Measurements from ENCODE around the gene RTN3. TPM values are rescaled to one million over a fixed set of nuclear protein-coding genes. Genes with fewer than 3 reads are reported as not detected.
"Not testable (repeated sequence)": the region's sequence is repeated elsewhere in the genome, so short reads cannot be mapped to it uniquely, and the experiment has no call there.

The RTN3 gene
- total RNA-seq, 2 experiments from 2014 or later, result 42.2 to 43.0 TPM

DNA sequence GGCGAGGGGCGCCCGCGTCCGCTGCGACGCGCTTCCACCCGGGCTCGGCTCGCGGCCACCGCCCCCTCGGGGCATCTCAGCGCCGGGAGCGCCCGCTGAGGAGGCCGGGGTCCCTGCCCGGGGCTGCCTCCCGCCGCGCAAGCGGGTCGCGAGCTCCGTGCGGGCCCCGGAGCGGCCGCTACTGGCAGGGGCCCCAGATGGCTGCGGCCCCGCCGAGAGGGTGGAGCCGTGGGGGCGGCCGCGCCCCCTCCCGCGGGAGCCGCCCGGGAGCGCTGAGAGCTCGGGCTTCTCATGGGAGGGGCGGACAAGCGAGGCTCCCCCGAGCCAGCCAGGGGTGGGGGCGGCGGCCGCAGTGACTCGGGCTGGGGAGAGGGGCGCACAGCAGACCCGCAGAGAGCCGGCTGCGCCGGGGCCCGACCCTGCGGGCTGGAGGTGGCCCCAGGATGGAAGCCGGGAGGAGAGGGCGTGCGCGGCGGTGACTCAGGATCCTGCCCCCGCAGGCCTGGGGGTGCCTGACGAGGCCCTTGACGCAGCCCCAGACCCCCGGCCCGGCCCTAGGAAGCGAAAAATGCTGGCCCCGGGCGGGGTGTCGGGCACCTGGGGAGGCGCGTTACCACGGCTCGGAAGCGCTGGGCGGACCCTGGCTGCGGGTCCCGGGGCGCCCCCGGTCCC is 87.9 kb downstream of the RTN3 start:
- Mint-ChIP-seq H3K4me3 (peak overlapping the region; percentile 35), H3K9me3 (ENCODE audit: low read depth) (no peaks in the 10 kb centered on the region), H3K27me3 (peaks cover 20% of the 10 kb centered on the region), H3K36me3 (ENCODE audit: low read depth) (no peaks in the 10 kb centered on the region), H3K4me1 (peaks cover 6% of the 10 kb centered on the region), H3K27ac (no peak overlapping the region)
- intact Hi-C loops (cut with DNase I, micrococcal nuclease), result loop anchor here (2.0 to 5.0 kb wide), 6 partner anchors 170 to 1783 kb away; partner anchors contain the start of genes CATSPERZ (in 1 of the 2), MACROD1 (in 1 of the 2) and NAA40 (in 1 of the 2)
- ChIA-PET POLR2A (no interaction called here), CTCF (interaction anchor here (0.6 to 1.0 kb wide), 4 partner anchors 10 to 323 kb away, joined by 3 to 4 read pairs (median 3); no protein-coding TSS in a partner anchor)
- ATAC-seq (peak; percentile 36), DNase-seq (peak; percentile 61)

- no peaks in the 10 kb centered on the region for H3K9me3 Mint-ChIP-seq (ENCODE audit: low read depth)
- intact Hi-C loops (cut with DNase I, micrococcal nuclease), result loop anchor here (2.0 to 5.0 kb wide), 7 partner anchors 42 to 1782 kb away; partner anchors contain the start of genes CATSPERZ (in 1 of the 2), MACROD1 (in 1 of the 2), NAA40 (in 1 of the 2) and SPINDOC (in 1 of the 2)
- ATAC-seq (no peak), DNase-seq (no peak)
- peaks cover 20% of the 10 kb centered on the region for H3K27me3 Mint-ChIP-seq
- H3K4me3 Mint-ChIP-seq, result peak overlapping the region; percentile 47
- CTCF ChIA-PET, result interaction anchor here (0.6 to 0.8 kb wide), 2 partner anchors 36 to 176 kb away, joined by 3 to 5 read pairs; no protein-coding TSS in a partner anchor
- POLR2A ChIA-PET, result no interaction called here
- no peaks in the 10 kb centered on the region for H3K36me3 Mint-ChIP-seq (ENCODE audit: low read depth)
- peaks cover 6% of the 10 kb centered on the region for H3K4me1 Mint-ChIP-seq
- H3K27ac Mint-ChIP-seq, result no peak overlapping the region
Observed at GRCh38 chr11:63769714-63770455, 88.6 kb downstream of the RTN3 start.

DNA sequence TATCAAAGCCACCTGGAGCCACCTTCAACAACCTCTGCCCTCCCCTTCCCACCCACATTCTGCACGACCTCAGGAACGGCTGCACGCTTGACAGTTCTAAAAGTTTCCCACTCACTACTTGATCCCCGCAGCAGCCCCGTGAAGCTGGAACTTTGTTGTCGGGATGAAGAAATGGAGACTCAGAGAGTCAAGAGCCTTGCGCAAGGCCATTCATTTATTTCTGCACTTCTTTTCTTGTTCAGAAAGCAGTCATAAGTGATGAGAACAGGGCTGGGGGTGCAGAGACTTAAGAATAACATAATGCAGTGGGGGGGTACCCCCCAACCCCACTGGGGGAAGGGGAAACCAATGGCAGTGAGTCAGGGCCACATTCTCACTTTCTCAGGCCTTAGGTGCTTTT is 89.5 kb downstream of the RTN3 start:
- ChIA-PET POLR2A (no interaction called here), CTCF (interaction anchor here (0.8 kb wide), 1 partner anchor 175 kb away, joined by 5 read pairs; no protein-coding TSS in a partner anchor)
- Mint-ChIP-seq H3K9me3 (ENCODE audit: low read depth) (no peaks in the 10 kb centered on the region), H3K27me3 (peaks cover 20% of the 10 kb centered on the region), H3K4me1 (peaks cover 6% of the 10 kb centered on the region), H3K27ac (no peak overlapping the region), H3K36me3 (ENCODE audit: low read depth) (no peaks in the 10 kb centered on the region), H3K4me3 (no peak overlapping the region)
- ATAC-seq (no peak), DNase-seq (no peak)
- intact Hi-C loops (cut with DNase I, micrococcal nuclease), result loop anchor here in 1 of 2 experiments (5.0 kb wide), 1 partner anchor 42 kb away; the partner anchor contains the start of gene SPINDOC

- intact Hi-C loops (cut with DNase I, micrococcal nuclease), result loop anchor here in 1 of 2 experiments (5.0 kb wide), 1 partner anchor 40 kb away; the partner anchor contains the start of gene SPINDOC
- H3K4me1 Mint-ChIP-seq; H3K9me3 Mint-ChIP-seq (ENCODE audit: low read depth); POLR2A ChIA-PET; H3K27ac Mint-ChIP-seq; H3K4me3 Mint-ChIP-seq; H3K36me3 Mint-ChIP-seq (ENCODE audit: low read depth); ATAC-seq; DNase-seq: not testable (repeated sequence)
- H3K27me3 Mint-ChIP-seq, result peaks cover 20% of the 10 kb centered on the region
- CTCF ChIA-PET, result interaction anchor here (0.7 kb wide), 1 partner anchor 193 kb away, joined by 4 read pairs; no protein-coding TSS in a partner anchor
Observed at GRCh38 chr11:63771741-63772318, 90.5 kb downstream of the RTN3 start.

DNA sequence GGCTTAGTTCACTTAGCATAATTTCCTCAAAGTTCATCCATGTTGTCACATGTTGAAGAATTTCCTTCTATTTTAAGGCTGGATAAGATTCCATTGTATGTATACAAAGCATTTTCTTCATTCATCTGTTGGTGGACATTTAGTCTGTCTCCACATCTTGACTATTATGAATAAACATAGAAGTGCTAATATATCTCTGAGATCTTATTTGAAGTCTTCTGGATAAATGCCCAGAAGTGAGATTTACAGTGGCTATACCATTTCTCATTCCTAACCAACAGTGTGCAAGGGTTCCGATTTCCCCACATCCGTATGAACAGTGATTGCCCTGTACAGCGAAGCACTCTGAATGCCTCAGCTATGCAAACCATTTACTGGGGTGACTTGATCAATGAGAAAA is 93.9 kb downstream of the RTN3 start:
- intact Hi-C loops (cut with DNase I, micrococcal nuclease), result no loop called here
- no peak overlapping the region for H3K4me3 Mint-ChIP-seq
- ChIA-PET POLR2A (no interaction called here), CTCF (interaction anchor here (0.7 kb wide), 1 partner anchor 19 kb away, joined by 3 read pairs; no protein-coding TSS in a partner anchor)
- H3K27ac Mint-ChIP-seq, result no peak overlapping the region
- H3K4me1 Mint-ChIP-seq, result no peaks in the 10 kb centered on the region
- H3K36me3 Mint-ChIP-seq (ENCODE audit: low read depth), result no peaks in the 10 kb centered on the region
- ATAC-seq, result no peak
- H3K9me3 Mint-ChIP-seq (ENCODE audit: low read depth), result no peaks in the 10 kb centered on the region
- no peak for DNase-seq
- peaks cover 17% of the 10 kb centered on the region for H3K27me3 Mint-ChIP-seq

GRCh38 chr11:63779039-63779438 is 97.7 kb downstream of the RTN3 start:
- no peak for ATAC-seq
- Mint-ChIP-seq H3K9me3 (ENCODE audit: low read depth) (no peaks in the 10 kb centered on the region), H3K4me1 (no peaks in the 10 kb centered on the region), H3K36me3 (ENCODE audit: low read depth) (no peaks in the 10 kb centered on the region), H3K27ac (no peak overlapping the region), H3K4me3 (no peak overlapping the region), H3K27me3 (peaks cover 2% of the 10 kb centered on the region)
- POLR2A ChIA-PET, result no interaction called here
- CTCF ChIA-PET, result interaction anchor here (0.6 to 1.2 kb wide), 4 partner anchors 10 to 712 kb away, joined by 3 to 4 read pairs (median 4); partner anchors contain the start of gene ZFTA
- intact Hi-C loops (cut with DNase I, micrococcal nuclease), result no loop called here
- no peak for DNase-seq

- no peaks in the 10 kb centered on the region for H3K36me3 Mint-ChIP-seq (ENCODE audit: low read depth)
- POLR2A ChIA-PET, result interaction anchor here (0.9 kb wide), 1 partner anchor 42 kb away, joined by 3 read pairs; no protein-coding TSS in a partner anchor
- ATAC-seq (no peak), DNase-seq (no peak)
- no peak overlapping the region for H3K4me3 Mint-ChIP-seq
- peaks cover 7% of the 10 kb centered on the region for H3K4me1 Mint-ChIP-seq
- H3K27ac Mint-ChIP-seq, result no peak overlapping the region
- CTCF ChIA-PET, result interaction anchor here (0.6 kb wide), 2 partner anchors 15 to 300 kb away, joined by 3 to 4 read pairs; no protein-coding TSS in a partner anchor
- no peaks in the 10 kb centered on the region for H3K9me3 Mint-ChIP-seq (ENCODE audit: low read depth)
- intact Hi-C loops (cut with DNase I, micrococcal nuclease), result no loop called here
- peaks cover 5% of the 10 kb centered on the region for H3K27me3 Mint-ChIP-seq
Observed at GRCh38 chr11:63782749-63783148, 101.4 kb downstream of the RTN3 start.

DNA sequence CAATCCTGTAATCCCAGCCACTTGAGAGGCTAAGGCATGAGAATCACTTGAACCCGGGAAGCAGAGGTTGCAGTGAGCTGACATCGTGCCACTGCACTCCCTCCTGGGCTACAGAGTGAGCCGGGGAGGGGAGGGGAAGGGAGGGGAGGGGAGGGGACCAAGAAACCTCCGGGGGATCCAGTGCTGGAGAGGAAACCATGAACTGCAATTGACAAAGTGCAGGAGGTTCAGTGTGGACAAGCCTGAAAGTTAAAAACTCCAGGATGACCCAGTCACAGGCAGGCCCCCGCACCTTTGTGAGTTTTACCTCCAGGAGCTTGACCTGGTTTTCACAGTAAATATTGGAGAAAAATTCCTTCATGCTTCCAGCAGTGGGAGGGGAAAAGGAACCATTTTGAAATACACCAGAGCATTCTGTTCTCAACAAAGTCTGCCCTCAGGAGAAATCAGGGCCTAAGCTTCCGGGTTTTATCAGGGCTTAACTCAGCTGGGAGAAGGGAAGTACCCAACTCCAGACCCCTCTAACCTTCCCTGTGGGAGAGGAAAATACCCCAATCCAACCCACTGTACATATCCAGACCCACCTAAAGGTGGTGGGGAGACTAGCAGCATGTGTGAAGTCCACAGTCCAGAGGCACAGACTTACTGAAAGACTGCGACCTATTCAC is 102.8 kb downstream of the RTN3 start:
- ChIA-PET POLR2A (no interaction called here), CTCF (interaction anchor here (1.7 kb wide), 1 partner anchor 46 kb away, joined by 5 read pairs; no protein-coding TSS in a partner anchor)
- DNase-seq (no peak), ATAC-seq (no peak)
- Mint-ChIP-seq H3K27ac (no peak overlapping the region), H3K4me3 (no peak overlapping the region), H3K27me3 (peaks cover 5% of the 10 kb centered on the region), H3K36me3 (ENCODE audit: low read depth) (no peaks in the 10 kb centered on the region), H3K4me1 (peaks cover 7% of the 10 kb centered on the region), H3K9me3 (ENCODE audit: low read depth) (no peaks in the 10 kb centered on the region)
- intact Hi-C loops (cut with DNase I, micrococcal nuclease), result no loop called here

DNA sequence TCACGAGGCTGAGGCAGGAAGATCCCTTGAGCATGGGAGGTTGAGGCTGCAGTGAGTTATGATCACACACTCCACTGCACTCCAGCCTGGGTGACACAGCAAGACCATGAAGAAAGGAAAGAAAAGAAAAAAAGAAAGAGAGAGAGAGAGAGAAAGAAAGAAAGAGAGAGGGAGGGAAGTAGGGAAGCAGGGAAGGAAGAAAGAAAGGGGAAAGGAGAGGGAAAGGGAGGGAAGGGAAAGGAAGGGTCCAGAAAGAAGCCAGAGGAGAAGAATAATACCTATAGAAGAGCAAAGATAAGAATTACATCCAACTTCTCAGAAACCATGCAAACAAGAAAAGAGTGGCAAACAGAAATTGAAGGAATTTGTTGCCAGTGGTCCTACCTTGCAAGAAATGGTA is 104.5 kb downstream of the RTN3 start:
- peaks cover 5% of the 10 kb centered on the region for H3K27me3 Mint-ChIP-seq
- DNase-seq (no peak), ATAC-seq (no peak)
- peaks cover 7% of the 10 kb centered on the region for H3K4me1 Mint-ChIP-seq
- H3K4me3 Mint-ChIP-seq, result no peak overlapping the region
- H3K9me3 Mint-ChIP-seq (ENCODE audit: low read depth), result no peaks in the 10 kb centered on the region
- no peaks in the 10 kb centered on the region for H3K36me3 Mint-ChIP-seq (ENCODE audit: low read depth)
- no peak overlapping the region for H3K27ac Mint-ChIP-seq
- intact Hi-C loops (cut with DNase I, micrococcal nuclease), result no loop called here
- ChIA-PET POLR2A (no interaction called here), CTCF (no interaction called here)

- Mint-ChIP-seq H3K9me3 (ENCODE audit: low read depth) (peaks cover 7% of the 10 kb centered on the region), H3K4me1 (no peaks in the 10 kb centered on the region), H3K27ac (no peak overlapping the region), H3K36me3 (ENCODE audit: low read depth) (peaks cover 3% of the 10 kb centered on the region), H3K4me3 (no peak overlapping the region), H3K27me3 (peaks cover 8% of the 10 kb centered on the region)
- ATAC-seq (no peak), DNase-seq (no peak)
- intact Hi-C loops (cut with DNase I, micrococcal nuclease), result no loop called here
- CTCF ChIA-PET, result no interaction called here
- POLR2A ChIA-PET, result no interaction called here
Observed at GRCh38 chr11:63791495-63792167, 110.3 kb downstream of the RTN3 start.

Measured in activated CD4-positive, alpha-beta T cell treated with anti-CD3 and anti-CD28 coated beads for 36 hours (primary cell).